Astrocyte of the spinal cord (primary cell): ENCODE data around the gene HSPG2.

Source experiments
- DNase-seq: peaks from one replicate; pipeline ENCODE4 v3.0.0; 2011; ENCODE audit warnings: low read depth, low spot score
- H3K4me3 ChIP-seq: 2 replicates; pipeline ENCODE4 v1.5.1; 2011; ENCODE audit warnings: low read depth, mild to moderate bottlenecking, low read length, moderate library complexity
- CTCF ChIP-seq: IDR thresholded peaks from 2 replicates; pipeline ENCODE4 v1.5.1; 2012; ENCODE audit warnings: low read depth, mild to moderate bottlenecking, low read length, inconsistent platforms
- in situ Hi-C: cut with HindIII; loops from 2 replicates; pipeline ENCODE4 v1.10.0; 2017; ENCODE audit warnings: low sequenced_read_pairs

HSPG2 gene

GRCh38 chr1:21775985-21776562, 161.0 kb downstream of the HSPG2 start:
- TF ChIP-seq CTCF = no peak
- in situ Hi-C loops = no loop called here
- no peak overlapping the region for H3K4me3 ChIP-seq
- peak; percentile 32 for DNase-seq

GRCh38 chr1:21775550-21775914, 161.6 kb downstream of the HSPG2 start:
- in situ Hi-C loops = no loop called here
- no peak for TF ChIP-seq CTCF
- no peak for DNase-seq
- no peak overlapping the region for H3K4me3 ChIP-seq

DNA sequence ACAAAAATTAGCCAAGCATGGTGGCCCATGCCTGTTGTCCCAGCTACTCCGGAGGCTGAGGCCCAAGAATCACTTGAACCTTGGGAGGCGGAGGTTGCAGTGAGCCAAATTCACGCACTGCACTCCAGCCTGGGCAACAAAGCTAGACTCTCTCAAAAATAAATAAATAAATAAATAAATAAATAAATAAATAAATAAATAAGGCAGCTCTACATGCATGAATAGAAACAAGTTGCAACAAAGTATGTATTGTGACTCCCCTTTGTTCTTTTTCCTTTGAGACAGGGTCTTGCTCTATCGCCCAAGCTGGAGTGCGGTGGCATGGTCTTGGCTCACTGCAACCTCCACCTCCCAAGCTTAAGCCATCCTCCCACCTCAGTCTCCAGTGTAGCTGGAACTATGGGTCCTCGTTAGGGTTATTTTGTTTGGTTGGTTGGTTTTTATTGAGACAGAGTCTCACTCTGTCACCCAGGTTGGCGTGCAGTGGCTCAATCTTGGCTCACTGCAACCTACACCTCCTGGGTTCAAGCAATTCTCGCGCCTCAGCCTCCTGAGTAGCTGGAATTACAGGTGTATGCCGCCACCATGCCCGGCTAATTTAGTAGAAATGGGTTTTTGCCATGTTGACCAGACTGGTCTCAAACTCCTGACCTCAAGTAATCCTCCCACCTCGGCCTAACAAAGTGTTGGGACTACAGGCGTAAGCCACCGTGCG, 162.1 kb downstream of the HSPG2 start:
- in situ Hi-C loops = no loop called here
- TF ChIP-seq CTCF = no peak
- DNase-seq = no peak
- H3K4me3 ChIP-seq = no peak overlapping the region

DNA sequence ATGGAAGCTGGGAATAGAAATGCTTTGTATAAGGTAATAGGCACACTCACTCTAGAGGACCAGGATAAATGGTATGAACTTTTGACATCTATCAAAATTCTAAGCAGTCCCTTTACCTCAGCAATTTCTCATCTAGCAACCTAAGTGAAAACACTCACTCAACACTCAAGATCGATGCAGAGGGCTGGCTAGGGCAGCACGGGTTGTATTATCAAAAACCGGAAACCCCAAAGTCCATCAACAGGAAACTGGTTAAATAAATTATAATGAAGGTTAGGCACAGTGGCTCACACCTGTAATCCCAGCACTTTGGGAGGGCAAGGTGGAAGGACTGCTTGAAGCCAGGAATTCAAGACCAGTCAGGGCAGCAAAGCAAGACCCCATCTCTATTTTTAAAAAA, 163.5 kb downstream of the HSPG2 start:
- no peak for TF ChIP-seq CTCF
- DNase-seq = no peak
- no peak overlapping the region for H3K4me3 ChIP-seq
- in situ Hi-C loops = no loop called here
